ENCODE data around the gene FLT3LG. TPM values are rescaled to one million over a fixed set of nuclear protein-coding genes. Genes with fewer than 3 reads are reported as not detected.

Gene FLT3LG
- total RNA-seq, 4 donors from 2014 or later: 2.8 to 6.0 (median 4.4) TPM

- H3K4me3 ChIP-seq (ENCODE audit: low read depth, poor library complexity, severe bottlenecking): no peak overlapping the region
- WGBS, 2 donors: 25 to 44% methylated on average over 31 of the region's 31 CpGs
- no peak for TF ChIP-seq CTCF (IDR thresholded peaks at IDR 0.05)
- TF ChIP-seq POLR2A (IDR thresholded peaks at IDR 0.05): no peak
- DNase-seq (ENCODE audit: low spot score in 2 of 2): no peak
- intact Hi-C loops (cut with DNase I; ENCODE audit: low total_unique reads): no loop called here
Observed at GRCh38 chr19:49433240-49433901, 40.6 kb upstream of the FLT3LG start.

GRCh38 chr19:49434907-49435583, 39.0 kb upstream of the FLT3LG start:
- H3K4me3 ChIP-seq (ENCODE audit: low read depth, poor library complexity, severe bottlenecking): no peak overlapping the region
- no peak for TF ChIP-seq POLR2A (IDR thresholded peaks at IDR 0.05)
- no peak for TF ChIP-seq CTCF (IDR thresholded peaks at IDR 0.05)
- DNase-seq (ENCODE audit: low spot score in 2 of 2): no peak
- WGBS, 2 donors: 89 to 93% methylated on average over 18 of the region's 18 CpGs
- intact Hi-C loops (cut with DNase I; ENCODE audit: low total_unique reads): loop anchor here (5.0 kb wide), 1 partner anchor 43 kb away; no protein-coding TSS in a partner anchor

- H3K4me3 ChIP-seq (ENCODE audit: low read depth, poor library complexity, severe bottlenecking): no peak overlapping the region
- no peak for DNase-seq (ENCODE audit: low spot score in 2 of 2)
- no peak for TF ChIP-seq POLR2A (IDR thresholded peaks at IDR 0.05)
- TF ChIP-seq CTCF (IDR thresholded peaks at IDR 0.05): no peak
- WGBS, 2 donors: 88 to 91% methylated on average over 10 of the region's 10 CpGs
- intact Hi-C loops (cut with DNase I; ENCODE audit: low total_unique reads): loop anchor here (5.0 kb wide), 1 partner anchor 43 kb away; no protein-coding TSS in a partner anchor
Observed at GRCh38 chr19:49435670-49436069, 38.3 kb upstream of the FLT3LG start.

GRCh38 chr19:49436381-49437017, 37.5 kb upstream of the FLT3LG start:
- DNase-seq (ENCODE audit: low spot score in 2 of 2): no peak

GRCh38 chr19:49437231-49437630, 36.8 kb upstream of the FLT3LG start:
- no peak overlapping the region for H3K4me3 ChIP-seq (ENCODE audit: low read depth, poor library complexity, severe bottlenecking)
- intact Hi-C loops (cut with DNase I; ENCODE audit: low total_unique reads): loop anchor here (5.0 kb wide), 1 partner anchor 45 kb away; no protein-coding TSS in a partner anchor
- no peak for DNase-seq (ENCODE audit: low spot score in 2 of 2)
- TF ChIP-seq CTCF (IDR thresholded peaks at IDR 0.05) (no peak), POLR2A (IDR thresholded peaks at IDR 0.05) (no peak)
- 14 to 23% methylated on average over 8 of the region's 8 CpGs for WGBS, 2 donors

More at GRCh38 chr19:49436381-49437017, 37.5 kb upstream of the FLT3LG start:
- no peak for TF ChIP-seq POLR2A (IDR thresholded peaks at IDR 0.05)
- no peak for TF ChIP-seq CTCF (IDR thresholded peaks at IDR 0.05)
- no peak overlapping the region for H3K4me3 ChIP-seq (ENCODE audit: low read depth, poor library complexity, severe bottlenecking)
- intact Hi-C loops (cut with DNase I; ENCODE audit: low total_unique reads): loop anchor here (5.0 kb wide), 1 partner anchor 44 kb away; no protein-coding TSS in a partner anchor
- WGBS, 2 donors: 21 to 25% methylated on average over 28 to 42 of the region's 42 CpGs

All from lower leg skin (tissue), 4 donors.